ENCODE results near the gene ITSN1. TPM values are rescaled to one million over a fixed set of nuclear protein-coding genes. Genes with fewer than 3 reads are reported as not detected.

The ITSN1 gene
- total RNA-seq, 1 experiment from 2014 or later, result 50.3 TPM

- CTCF ChIA-PET, result no interaction called here
- BruUV-seq (replicated peaks), result no TSS peak
- ATAC-seq, result no peak
- no peak for TF ChIP-seq POLR2AphosphoS5 (IDR thresholded peaks at IDR 0.05; ENCODE audit: low read depth, low read length)
- TF ChIP-seq, protein P1, sequence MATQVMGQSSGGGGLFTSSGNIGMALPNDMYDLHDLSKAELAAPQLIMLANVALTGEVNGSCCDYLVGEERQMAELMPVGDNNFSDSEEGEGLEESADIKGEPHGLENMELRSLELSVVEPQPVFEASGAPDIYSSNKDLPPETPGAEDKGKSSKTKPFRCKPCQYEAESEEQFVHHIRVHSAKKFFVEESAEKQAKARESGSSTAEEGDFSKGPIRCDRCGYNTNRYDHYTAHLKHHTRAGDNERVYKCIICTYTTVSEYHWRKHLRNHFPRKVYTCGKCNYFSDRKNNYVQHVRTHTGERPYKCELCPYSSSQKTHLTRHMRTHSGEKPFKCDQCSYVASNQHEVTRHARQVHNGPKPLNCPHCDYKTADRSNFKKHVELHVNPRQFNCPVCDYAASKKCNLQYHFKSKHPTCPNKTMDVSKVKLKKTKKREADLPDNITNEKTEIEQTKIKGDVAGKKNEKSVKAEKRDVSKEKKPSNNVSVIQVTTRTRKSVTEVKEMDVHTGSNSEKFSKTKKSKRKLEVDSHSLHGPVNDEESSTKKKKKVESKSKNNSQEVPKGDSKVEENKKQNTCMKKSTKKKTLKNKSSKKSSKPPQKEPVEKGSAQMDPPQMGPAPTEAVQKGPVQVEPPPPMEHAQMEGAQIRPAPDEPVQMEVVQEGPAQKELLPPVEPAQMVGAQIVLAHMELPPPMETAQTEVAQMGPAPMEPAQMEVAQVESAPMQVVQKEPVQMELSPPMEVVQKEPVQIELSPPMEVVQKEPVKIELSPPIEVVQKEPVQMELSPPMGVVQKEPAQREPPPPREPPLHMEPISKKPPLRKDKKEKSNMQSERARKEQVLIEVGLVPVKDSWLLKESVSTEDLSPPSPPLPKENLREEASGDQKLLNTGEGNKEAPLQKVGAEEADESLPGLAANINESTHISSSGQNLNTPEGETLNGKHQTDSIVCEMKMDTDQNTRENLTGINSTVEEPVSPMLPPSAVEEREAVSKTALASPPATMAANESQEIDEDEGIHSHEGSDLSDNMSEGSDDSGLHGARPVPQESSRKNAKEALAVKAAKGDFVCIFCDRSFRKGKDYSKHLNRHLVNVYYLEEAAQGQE (IDR thresholded peaks at IDR 0.05; ENCODE audit: insufficient read depth in 1 of 2, low read depth in 2 of 2, low read length in 1 of 2), result no peak
- TF ChIP-seq TCF7L2 (IDR thresholded peaks at IDR 0.05; ENCODE audit: low read depth, low read length), result no peak
- TF ChIP-seq SIN3A (IDR thresholded peaks at IDR 0.05; ENCODE audit: borderline replicate concordance, insufficient read depth, low read depth, low read length), result no peak
- Histone ChIP-seq H3K36me3 (ENCODE audit: control insufficient read depth, insufficient read depth, low read length) (no peaks in the 10 kb centered on the region; the same call in 1 of the 2 replicates), H3K27me3 (ENCODE audit: control insufficient read depth, insufficient read depth, low read length) (no peaks in the 10 kb centered on the region), H3K9me3 (ENCODE audit: control insufficient read depth, insufficient read depth, low read depth, low read length) (no peaks in the 10 kb centered on the region), H3K4me3 (ENCODE audit: low read depth in 2 of 2, low read length in 2 of 2) (no peak overlapping the region), H3K27ac (ENCODE audit: low read length) (no peak overlapping the region), H3K4me1 (ENCODE audit: control insufficient read depth, insufficient read depth, low read length) (peaks cover 6% of the 10 kb centered on the region; the same call in 1 of the 2 replicates)
- no peak for DNase-seq (ENCODE audit: low read depth, low spot score)
- in situ Hi-C loops (cut with HindIII; ENCODE audit: low pct_unique_long_range_greater_than_20kb, low sequenced_read_pairs) (no loop called here), intact Hi-C loops (cut with micrococcal nuclease; ENCODE audit: unreplicated experiment) (no loop called here)
- POLR2A ChIA-PET, result no interaction called here
Measured at GRCh38 chr21:33762803-33763581, 120.7 kb downstream of the ITSN1 start.

DNA sequence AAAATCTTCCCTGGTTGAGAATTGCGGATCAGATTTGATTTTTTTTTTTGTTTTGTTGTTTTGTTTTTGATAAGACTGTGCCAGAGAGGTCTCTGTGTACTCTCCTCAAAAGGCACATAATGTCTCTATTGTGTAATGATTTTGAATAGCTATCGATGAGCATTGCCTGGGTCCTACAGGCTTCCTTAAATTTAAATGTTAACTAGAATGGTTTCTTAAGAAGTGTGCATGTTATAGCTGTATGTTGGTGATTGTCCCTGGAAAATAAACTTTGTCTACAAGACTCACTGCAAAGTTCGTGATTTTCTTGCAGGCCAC, 121.2 kb downstream of the ITSN1 start:
- ChIA-PET POLR2A (no interaction called here), CTCF (no interaction called here)
- BruUV-seq (replicated peaks), result no TSS peak
- no peak overlapping the region for H3K4me3 ChIP-seq (ENCODE audit: low read depth in 2 of 2, low read length in 2 of 2)
- H3K9me3 ChIP-seq (ENCODE audit: control insufficient read depth, insufficient read depth, low read depth, low read length), result no peaks in the 10 kb centered on the region
- intact Hi-C loops (cut with micrococcal nuclease; ENCODE audit: unreplicated experiment), result no loop called here
- no peaks in the 10 kb centered on the region; the same call in 1 of the 2 replicates for H3K36me3 ChIP-seq (ENCODE audit: control insufficient read depth, insufficient read depth, low read length)
- DNase-seq (ENCODE audit: low read depth, low spot score) (no peak), ATAC-seq (no peak)
- TF ChIP-seq SIN3A (IDR thresholded peaks at IDR 0.05; ENCODE audit: borderline replicate concordance, insufficient read depth, low read depth, low read length), result no peak
- no peak for TF ChIP-seq POLR2AphosphoS5 (IDR thresholded peaks at IDR 0.05; ENCODE audit: low read depth, low read length)
- TF ChIP-seq, protein P1 (IDR thresholded peaks at IDR 0.05; ENCODE audit: insufficient read depth in 1 of 2, low read depth in 2 of 2, low read length in 1 of 2), result no peak
- TF ChIP-seq TCF7L2 (IDR thresholded peaks at IDR 0.05; ENCODE audit: low read depth, low read length), result no peak
- TF ChIP-seq, protein P2, sequence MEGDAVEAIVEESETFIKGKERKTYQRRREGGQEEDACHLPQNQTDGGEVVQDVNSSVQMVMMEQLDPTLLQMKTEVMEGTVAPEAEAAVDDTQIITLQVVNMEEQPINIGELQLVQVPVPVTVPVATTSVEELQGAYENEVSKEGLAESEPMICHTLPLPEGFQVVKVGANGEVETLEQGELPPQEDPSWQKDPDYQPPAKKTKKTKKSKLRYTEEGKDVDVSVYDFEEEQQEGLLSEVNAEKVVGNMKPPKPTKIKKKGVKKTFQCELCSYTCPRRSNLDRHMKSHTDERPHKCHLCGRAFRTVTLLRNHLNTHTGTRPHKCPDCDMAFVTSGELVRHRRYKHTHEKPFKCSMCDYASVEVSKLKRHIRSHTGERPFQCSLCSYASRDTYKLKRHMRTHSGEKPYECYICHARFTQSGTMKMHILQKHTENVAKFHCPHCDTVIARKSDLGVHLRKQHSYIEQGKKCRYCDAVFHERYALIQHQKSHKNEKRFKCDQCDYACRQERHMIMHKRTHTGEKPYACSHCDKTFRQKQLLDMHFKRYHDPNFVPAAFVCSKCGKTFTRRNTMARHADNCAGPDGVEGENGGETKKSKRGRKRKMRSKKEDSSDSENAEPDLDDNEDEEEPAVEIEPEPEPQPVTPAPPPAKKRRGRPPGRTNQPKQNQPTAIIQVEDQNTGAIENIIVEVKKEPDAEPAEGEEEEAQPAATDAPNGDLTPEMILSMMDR (IDR thresholded peaks at IDR 0.05), result no peak
- H3K27me3 ChIP-seq (ENCODE audit: control insufficient read depth, insufficient read depth, low read length), result no peaks in the 10 kb centered on the region
- in situ Hi-C loops (cut with HindIII; ENCODE audit: low pct_unique_long_range_greater_than_20kb, low sequenced_read_pairs), result no loop called here
- H3K27ac ChIP-seq (ENCODE audit: low read length), result no peak overlapping the region
- peaks cover 6% of the 10 kb centered on the region; the same call in 1 of the 2 replicates for H3K4me1 ChIP-seq (ENCODE audit: control insufficient read depth, insufficient read depth, low read length)
